Activated T-helper 1 cell treated with Interleukin-2 at 50 U/mL for 16 hours (primary cell): ENCODE data around the gene RIN3.

ENCODE experiments used
- DNase-seq: peaks from one replicate; pipeline ENCODE4 v3.0.0-alpha.2; 2020; ENCODE audit warnings: low read depth

RIN3 gene

DNA sequence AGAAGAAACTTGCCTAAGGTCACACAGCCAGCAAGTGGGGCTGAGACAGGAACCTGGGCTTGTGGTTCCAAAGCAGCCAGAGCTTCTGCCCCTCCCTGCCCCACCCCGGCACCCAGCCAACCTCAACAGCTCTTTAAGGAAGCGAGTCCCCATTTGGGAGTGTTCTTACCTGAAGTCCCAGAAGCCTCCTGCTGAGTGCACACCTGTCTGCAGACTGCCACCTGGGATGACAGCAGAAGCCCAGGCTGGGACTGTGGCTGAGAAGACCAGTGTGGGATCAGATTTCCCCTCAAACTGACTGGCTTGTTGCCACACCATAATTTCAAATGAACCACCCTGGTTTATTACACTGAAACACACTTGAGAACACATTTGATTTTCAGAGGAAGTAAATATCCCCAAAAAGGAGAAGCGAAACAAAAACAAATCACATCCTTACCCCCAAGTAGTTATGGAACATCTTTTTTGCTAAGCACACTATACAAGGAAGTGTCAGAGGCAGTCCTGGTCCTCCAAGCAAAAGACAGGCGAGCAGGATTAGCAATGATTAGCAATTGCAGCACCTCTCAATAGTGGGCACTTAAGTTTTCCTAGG, 6.3 kb upstream of the RIN3 start:
- no peak for DNase-seq

DNA sequence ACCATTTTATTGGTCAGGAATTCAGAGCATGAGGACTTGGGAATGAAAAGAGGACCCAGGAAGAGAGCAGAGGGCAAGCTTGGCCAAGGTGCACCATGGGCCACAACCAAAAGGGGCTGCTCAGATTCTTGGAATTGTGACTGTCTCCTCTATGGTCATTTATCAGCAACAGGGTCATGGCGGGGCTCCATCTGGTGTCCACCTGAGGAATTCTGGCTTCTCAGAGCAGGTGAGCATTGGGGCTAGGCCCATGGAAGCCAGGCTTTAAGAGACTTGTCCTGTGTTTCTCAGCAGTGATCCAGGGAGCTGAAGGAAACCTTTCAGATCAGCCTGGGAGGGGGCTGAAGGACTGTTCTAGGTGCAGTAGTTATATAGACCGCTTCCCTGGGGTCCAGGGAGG, 2.6 kb upstream of the RIN3 start:
- no peak for DNase-seq

DNA sequence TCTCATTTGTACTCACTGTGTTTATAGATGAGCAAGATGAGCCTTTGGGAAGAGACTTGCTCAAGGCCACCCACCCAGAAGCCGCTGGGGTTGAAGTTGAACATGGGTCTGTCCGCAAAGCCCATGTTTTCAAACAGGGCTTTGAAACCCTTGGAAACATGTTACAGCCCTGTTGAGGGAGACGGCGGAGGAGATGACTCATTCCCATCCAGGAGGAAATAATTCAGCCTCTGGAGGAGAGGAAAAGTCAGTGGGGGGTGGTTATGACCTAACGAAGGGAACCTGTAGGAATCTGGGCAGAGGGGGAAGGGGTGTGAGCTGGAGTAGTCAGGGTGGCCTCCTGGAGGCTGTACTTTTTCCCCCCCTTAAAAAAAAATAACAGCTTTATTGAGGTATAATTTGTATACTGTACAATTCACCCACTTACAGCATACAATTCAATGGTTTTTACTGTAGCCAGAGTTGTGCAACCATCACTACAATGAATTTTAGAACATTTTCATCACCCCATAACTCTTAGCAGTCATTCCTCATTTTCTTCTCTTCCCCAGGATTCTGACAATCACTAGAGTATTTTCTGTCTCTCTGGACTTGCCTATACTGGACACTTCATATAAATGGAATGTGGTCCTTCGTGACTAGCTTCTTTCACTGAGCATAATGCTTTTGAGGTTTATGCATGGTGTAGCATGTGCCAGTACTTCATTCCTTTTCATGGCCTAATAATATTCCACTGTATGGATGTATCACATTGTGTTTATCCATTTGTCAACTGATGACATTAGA, 1.9 kb upstream of the RIN3 start:
- DNase-seq: no peak

DNA sequence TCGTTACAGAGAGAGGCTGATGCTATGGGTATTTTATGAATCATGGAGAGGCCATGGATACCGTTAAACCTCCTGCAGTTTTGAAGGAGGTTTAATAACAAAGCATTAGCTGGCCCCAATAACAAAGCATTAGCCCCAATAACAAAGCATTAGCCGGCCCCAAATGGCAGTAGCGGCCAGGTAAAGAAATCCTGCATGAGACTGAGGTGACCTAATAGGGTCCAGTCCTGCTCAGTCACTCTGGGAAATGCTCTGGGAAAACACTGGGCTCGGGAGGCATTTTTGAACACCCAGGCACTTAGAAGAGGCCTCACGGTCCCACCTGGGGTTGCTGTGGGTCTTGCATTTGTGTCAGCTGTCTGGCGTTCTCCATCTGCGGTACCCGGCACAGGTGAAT, 776 bp upstream of the RIN3 start:
- DNase-seq: no peak

DNA sequence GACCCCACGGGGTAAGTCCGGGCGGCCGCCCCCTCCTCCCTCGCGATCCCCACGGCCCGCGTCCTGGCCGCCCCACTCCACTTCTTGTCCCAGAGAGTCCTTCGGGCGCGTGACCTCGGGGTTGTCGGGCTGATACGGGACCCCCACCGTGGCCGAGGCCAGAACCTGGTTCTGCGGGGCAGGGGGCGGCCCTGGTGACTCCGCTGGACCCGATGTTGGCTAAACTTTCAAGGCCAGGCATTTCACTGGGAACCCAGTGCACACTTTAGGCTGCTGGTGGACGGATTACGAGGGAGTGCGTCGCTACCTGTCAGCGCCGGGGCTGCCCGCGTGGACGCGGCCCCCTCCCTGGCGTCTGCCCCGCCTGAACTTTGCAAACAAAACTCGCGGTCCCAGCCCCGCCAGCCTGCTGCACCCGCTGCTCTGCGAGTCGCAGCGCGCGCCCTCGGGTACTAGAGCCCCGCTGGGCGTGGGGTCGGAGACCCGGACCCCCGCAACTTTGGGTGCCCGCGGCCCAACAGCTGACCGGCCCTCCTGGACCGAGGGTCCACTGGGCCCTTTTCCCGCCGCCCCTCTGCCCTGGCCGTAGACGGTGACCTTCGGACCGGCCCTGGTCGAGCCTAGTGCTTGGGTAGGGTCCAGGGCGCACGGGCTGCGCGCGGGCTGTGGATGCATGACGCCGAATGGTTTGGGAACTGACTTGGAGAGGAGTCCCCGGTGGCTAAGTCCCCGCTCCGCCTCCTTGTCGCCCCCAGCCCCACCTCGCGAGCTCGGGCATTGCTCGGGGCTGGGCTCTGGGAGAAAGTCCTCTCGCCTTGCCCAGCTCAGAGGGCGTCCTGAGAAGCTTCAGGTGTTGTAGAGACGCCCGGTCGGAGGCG, 624 bp downstream of the RIN3 start:
- no peak for DNase-seq

DNA sequence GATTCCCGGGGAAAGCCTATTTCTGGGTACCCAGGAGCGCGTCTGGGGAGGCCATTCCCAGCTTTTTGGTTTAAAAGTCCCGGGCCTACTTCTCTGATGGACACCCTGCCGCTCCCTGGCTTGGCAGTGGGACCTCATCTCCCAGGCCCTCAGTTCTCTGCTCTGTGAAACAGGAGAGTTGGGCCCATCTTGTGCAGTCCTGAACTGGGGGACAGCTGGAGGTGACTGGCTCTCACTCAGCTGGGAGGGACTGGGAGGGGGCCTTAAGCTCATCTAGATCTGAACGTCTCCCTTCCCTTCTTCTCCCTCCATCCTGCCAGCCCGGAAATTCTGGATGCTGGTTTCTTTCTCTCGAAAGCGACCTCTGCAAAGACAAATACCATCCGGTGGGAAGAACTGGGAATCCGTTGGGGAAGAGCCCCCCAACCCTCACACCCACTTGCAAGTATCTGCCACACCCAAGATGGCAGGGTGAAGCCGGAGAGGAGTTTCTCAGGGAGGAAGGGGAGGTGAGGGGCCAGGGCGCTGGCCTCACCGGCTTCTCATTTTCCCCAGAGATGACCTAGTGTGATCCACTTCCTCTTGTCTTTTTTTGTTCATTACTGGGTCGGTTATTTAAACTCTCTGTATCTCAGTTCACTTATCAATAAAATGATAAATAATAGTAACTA, 1.4 kb downstream of the RIN3 start:
- DNase-seq: no peak

DNA sequence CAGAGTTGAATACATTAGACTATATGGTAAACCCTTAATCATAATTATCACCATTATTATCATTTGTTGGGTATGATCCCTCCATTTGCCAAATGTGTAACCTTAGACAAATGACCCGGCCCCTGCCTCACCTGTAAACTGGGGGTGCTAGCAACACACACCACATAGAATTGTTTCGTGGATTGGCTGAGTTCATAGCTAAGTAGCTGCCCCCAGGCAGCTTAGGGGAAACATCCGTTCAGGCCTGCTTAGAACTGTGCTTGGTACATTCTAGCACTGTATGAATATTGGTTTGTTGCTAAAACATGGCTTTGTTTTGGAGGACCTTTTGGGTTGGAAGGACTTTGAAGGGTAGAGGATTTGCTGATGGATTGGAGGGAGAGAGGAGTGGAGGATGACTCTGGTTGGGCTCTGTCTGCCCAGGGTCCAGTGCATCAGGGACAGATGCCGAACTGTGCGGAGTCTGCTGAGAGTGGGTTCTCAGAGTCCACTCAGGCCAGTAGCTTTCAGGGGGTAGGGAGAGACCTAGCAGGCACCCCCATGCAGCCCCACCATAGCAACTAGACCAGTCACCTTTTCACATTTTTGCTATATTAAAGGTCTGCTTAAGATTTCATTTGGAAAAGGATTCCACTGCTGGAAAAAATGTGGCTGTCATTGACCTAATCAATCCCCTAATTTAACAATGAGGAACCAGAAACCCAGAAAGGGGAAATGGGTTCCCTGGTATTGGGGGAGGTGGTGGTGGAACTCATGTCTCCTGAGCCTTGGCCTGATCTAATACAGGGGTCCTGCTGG, 2.2 kb downstream of the RIN3 start:
- no peak for DNase-seq

DNA sequence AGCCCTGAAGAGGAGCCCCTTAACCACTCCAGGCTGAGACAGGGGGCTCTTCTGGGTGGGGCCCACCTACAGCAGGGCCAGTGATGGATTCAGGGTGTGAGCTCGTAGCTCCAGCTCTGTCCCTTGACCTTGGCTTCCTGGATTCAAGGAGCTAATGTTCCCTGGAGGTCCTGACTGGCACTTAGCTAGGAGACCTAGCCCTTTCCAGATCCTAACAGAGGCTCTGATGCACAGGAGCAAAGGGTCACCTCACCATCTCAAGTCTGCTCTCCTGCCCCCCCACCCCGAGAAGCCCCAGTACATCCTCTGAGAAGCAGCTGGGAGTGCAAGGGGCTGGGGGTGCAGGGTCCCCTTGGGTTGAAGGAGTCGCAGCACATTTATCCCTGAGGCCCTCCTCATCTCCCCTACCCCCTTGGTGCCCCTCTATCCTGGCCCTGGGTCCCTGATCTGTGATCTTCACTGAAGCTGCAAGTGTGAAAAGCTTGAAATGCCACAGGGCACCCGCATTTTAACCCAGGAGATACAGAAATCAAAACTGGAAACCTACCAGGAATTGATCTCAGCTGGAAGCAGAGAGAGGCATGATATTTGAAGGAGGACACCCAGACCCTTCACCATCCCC, 2.9 kb downstream of the RIN3 start:
- no peak for DNase-seq

DNA sequence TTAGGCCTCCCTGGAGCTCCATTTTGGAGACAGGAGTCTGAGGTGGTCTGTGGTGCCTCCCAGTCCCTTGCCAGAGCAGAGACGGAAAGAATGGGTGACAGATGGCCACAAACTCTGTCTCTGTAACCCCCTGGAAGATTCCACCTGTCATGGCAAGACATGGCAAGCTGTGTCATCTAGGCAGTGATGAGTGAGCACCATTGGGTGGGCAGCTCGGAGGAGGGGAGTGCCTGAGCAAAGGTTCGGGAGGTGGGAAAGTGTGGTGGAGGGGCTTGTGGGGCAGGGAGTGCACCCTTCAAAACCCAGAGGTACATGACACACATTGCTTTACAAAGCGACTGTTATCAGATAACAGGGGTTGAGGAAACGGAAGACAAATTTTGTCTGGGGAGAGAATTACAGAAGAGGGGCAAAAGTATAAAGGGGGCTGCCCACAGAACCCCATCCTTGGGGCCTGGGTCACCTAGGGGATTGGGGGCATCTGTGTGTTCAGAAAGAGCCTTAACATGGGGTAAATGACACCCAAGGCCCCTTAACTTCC, 3.5 kb downstream of the RIN3 start:
- DNase-seq: no peak

DNA sequence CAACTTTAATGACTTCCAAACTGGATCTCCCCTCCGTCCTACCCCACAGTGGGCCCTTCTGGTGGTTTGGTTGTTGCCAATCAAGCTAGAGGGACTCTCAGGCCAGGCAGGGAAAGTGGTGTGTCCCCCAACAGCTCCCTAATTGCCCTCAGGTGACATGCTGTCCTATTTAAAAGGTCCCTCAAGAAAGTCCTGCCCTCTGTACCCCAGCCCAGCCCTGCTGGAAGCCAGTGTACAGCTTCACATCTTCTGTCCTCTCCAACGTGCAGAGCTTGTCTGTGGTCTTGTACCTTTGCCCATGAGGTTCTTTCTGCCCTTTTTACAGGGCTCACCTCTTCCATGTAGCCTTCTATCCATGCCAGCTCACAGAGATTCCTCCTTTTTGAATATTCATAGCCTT, 4.2 kb downstream of the RIN3 start:
- no peak for DNase-seq

DNA sequence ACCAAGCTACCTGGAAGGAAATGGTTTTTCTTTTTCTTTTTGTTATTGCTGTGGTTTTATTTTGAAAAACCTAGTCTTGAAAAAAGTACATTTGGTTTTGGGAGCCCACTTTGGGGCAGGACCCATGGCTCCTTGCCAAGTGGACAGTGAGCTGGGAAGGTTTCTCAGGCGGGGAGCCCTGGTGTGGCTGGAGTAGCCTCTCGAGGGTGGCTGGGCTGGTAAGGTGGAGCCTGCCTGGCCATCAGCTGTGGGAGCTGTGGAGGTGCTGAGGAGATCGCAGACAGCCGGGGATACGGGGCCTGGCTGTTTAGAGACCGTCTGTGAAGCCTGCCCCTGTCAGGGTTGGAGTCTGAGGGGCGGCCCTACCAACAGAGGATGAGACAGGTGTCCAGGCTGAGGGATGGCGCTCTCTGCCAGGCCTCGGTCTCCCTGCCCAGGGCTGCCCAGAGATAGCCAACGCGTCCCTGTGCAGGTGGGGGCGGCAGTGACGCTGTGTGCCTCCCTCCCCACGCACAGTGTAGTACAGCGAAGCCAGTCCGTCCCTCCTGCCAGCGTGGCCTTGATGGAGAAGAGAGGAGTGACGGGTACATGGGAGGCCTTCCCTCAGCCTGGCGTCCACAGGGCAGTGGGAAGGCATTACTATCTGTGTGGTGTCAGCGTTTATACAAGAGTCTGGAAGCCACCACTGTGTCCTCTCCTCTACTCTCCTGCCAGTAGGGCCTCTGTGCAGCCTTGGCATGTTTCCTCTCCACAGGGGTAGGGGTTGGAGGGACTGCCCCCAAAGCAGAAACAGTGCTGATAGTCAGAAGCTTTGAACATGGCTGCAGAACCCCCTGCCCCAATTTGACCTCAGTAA, 5.9 kb downstream of the RIN3 start:
- no peak for DNase-seq

DNA sequence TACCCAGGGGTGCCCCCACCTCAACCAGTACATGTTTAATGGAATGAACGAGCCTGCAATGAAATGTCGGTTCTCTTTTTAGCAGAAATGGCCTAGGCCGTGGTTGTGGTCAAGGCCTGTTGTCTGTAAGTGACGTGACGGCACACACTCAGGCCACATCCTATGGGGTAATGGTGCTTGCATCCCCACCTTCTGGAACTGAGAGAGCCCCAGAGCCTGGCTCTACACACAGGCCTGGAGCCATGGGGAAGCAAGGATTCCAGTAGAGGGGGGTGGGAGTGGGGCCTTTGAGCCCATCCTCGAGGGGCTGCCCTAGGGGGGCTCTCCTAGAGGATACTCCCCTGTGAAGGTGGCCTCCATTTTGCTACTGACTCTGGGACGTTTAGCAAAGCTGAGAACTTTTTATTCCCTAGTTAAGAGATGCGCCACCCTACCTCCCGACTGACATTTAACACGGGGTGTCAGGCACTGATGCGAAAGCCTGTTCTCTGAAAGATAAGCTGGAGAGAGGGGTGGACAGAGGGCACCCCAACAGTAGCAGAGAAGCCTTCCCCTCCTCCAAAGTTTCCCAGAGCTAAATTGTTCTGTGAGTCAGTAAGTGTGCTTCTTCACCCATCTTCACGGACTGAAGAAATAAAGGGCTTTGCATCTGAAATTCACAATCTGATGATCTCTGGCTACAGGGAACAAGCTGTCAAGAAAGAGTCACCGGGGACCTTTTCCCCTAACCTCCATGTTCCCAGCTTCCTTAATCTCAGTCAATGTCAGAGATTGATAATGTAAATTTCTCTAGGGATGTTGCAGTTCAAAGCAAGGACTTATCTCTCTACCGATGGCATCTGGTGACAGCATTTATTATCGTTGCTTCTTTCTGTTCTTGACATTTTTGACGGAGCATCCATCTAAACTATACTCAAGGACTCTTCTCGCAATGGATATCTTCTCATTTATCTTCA, 6.8 kb downstream of the RIN3 start:
- DNase-seq: no peak

DNA sequence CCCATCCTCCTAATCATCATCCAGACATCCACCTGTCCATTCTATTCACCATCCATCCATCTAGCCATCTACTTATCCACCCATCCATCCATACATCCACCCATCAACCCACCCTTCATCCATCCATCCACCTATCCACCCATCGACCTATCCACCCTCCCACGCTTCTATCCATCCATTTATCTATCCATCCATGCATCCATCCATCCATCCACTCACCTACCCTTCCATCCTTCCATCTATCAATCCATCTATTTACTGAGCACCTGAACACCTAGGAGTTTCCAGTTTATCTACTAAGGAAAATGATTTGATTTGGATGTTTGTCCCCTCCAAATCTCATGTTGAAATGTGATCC, 7.5 kb downstream of the RIN3 start:
- DNase-seq: no peak

DNA sequence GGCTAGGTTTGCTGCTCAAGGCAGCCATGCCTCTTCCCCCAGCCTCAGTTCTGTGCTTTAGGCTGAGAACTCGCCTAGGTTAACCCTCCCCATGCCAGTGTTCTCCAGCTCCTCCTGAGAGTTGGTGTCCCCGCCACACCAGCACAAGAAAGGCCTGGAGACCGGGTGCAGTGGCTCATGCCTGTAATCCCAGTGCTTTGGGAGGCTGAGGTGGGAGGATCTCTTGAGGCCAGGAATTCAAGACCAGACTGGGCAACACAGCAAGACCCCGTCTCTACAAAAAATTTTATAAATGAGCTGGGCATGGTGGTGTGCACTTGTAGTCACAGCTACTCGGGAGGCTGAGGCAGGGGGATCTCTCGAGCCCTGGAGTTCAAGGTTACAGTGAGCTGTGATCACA, 10.2 kb downstream of the RIN3 start:
- DNase-seq: no peak

DNA sequence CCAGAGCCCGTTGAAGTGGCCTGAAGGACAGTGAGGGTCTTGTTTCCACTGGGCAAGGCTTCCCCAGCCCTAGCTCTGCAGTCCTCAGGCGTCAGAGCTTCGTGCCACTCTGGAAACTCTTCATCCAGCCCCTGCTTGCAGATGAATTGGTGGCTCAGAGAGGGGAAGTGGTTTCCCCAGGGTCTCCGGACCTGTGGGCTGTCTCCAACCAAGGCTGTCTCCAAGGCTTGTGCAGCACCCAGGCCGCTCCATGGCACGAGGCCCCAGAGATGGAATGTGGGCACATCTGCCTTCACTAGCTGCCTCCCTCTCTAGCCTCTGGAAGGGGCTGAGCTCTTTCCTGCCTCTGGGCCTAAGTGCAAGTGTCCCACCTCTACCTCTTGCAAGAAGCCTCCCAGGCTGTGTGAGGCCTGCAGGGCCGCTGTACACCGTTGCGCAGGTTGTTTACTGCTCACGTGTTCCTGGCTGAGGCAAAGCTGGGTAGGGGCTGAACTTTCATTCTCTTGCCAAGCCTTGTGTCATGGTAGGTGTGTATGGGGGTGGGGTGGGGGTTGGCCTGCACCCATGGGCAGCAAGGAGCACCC, 11.1 kb downstream of the RIN3 start:
- DNase-seq: no peak

DNA sequence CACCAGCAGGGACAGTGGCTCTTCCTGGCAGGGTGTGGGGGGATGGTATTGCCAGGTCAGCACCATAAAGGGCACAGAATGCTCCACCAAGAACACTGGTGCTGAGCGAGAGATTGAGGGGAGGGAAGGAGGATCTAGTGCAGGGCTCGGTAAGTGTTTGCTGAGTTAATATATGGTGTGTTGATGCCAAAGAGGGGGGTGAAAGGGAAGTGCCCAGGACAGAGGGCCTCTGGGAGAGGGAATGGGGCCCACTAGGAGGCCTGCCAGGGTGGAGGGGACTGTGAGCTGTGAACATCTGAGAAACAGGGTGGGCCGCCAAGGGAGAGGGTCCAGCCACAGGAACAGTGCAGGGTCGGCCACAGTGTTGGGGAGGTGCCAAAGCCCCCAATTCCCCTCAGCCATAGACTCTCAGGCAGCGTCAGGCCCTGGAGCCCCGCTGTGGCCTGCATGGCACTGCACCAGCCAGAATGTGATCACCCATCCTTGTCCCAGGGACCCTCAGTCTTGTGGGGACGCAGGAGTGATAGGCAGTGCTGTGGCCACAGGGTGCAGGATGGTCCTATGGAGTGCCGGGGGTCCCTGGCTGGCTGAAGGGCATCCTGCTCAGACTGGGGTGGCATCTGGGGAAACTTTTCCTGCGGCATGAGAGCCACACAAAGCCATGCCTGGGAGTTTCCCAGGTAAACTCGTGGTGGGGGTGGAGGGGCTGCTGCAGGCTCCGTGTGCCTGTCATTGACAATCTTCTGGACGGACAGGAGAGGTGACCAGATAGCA, 11.9 kb downstream of the RIN3 start:
- DNase-seq: no peak

DNA sequence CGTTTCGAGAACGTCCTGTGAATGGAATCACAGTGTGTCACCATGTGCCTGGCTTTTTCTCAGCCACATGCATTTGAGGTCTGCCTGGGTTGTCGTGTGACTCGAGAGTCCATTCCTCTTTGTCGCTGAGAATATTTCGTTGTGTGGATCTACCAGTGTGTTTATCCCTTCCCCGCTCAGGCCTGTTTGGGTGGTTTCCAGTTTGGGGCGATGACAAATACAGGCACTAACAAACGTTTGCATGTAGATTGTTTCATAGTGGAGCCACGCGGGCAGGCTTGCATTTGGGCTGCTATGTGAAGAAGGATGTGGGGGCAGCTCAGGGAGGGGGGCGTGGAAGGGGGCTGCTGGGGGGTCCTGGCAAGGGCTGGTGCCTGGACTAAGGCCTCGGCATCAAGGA, 14.1 kb downstream of the RIN3 start:
- no peak for DNase-seq
